ENCODE measurements around the gene EMILIN1.

The EMILIN1 gene

DNA sequence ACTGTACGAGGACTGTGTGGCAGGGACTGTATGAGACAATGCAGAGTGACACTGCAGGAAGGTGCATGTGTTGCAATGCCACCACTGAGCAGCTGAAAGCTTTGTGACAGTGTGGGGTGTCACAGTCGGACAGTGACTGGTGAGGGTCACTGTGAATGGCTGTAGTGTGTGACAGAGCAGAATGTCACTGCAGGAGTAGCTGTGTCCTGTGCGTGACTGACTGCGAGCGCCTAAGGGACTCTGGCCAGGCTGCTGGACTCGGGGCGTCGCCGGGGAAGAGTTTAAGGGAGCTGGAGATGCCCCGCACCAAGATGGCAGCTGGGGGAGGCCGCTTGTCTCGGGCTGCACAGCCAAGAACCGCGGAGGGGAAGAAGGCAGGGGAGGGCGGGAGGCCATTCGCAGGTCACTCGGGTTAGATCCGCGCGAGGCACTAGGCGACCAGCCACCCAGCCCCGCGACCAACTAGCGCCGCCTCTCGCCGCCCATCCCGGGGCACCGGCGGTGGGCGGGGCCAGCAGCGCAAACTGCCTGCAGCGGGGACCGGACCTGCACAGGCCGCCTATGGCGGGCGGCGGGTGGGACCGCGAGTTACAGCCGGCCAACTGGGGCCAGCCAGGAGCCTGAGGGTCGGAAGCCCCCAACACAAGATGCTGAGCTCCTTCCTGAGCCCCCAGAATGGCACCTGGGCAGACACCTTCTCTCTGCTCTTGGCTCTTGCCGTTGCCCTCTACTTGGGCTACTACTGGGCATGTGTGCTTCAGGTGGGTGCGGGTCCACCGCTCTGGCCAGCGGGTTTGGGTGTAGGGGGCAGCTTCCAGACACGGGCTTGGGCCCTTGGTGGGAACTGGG, 45.1 kb downstream of the EMILIN1 start, which contains the start of gene ABHD1:
Gene ABHD1, plus strand, starts transcription at position 514 of the 849 bp plus-strand sequence. Its CDS starts 134 bp downstream, at position 648.
- peak; percentile 34 for DNase-seq (ENCODE audit: low read depth, low spot score)

DNA sequence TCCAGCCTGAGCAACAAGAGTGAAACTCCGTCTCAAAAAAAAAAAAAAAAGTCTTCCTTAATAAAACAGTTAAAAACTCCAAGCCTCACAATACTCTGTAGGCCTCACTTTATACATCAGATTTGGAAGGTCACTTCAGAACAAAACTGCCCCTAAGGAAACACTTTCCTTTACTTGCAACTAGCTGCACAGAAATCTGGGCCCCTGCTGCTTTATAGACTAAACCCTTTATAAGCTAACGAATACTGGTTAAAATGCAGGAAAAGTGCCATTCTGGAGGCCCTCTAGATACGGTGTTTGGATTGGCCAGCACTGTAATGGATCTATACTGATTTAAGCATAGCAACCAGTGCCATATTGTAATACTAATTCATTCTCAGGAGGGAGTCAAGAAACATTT, 46.7 kb downstream of the EMILIN1 start:
- no peak for DNase-seq (ENCODE audit: low read depth, low spot score)

DNA sequence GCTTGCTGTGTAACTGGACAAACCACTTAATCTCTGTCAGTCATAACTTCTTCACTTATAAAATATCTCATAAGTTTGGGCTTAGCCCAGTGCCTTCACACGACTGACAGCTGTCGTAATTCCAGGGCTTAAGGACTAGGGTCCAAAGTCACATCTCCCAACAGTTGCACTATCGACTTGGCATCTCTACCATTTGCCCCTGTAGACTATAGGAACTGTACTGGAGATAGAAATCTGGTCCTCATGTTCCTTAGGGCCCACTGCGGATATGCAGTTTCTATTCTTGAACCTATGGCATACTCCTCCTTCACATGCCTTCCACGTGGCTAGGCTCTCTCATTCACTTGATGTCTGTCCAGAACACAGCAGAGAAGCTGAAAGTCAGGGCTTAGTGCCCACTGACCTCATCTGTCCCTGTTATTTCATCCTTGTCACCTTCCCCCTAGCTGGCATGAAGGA, 47.9 kb downstream of the EMILIN1 start:
- no peak for DNase-seq (ENCODE audit: low read depth, low spot score)

DNA sequence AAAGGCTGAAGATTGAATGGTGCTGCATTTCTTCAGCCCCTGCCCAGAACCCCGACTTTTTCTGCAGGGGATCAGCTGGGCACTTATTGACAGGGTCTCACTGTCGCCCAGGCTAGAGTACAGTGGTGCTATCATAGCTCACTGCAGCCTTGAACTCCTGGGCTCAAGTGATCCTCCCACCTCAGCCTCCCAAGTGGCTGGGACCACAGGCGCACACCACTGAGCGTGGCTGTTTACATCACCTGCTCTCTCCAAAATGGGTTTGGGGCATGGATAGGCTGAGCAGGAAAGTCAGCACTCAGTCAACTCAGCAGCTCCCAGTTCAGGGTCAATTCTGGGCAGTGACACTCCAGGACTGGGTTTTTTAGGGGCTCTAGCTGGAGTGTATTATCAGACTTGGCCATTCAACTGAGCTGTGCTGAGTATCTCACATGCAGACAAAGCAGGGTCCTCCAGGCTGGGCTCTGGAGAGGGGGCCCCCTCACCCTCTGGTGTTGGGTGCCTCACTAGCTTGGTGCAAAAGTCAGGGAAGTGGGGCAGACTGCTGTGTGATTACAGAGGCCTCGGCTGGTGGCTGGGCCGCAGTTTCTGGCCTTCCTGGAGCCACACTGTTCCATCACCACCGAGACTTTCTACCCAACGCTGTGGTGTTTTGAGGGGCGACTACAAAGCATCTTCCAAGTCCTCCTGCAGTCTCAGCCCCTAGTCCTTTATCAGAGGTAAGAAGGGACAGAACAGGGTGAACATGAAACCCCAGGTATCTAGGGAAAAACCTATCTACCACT, 49.7 kb downstream of the EMILIN1 start:
- DNase-seq (ENCODE audit: low read depth, low spot score) = no peak

DNA sequence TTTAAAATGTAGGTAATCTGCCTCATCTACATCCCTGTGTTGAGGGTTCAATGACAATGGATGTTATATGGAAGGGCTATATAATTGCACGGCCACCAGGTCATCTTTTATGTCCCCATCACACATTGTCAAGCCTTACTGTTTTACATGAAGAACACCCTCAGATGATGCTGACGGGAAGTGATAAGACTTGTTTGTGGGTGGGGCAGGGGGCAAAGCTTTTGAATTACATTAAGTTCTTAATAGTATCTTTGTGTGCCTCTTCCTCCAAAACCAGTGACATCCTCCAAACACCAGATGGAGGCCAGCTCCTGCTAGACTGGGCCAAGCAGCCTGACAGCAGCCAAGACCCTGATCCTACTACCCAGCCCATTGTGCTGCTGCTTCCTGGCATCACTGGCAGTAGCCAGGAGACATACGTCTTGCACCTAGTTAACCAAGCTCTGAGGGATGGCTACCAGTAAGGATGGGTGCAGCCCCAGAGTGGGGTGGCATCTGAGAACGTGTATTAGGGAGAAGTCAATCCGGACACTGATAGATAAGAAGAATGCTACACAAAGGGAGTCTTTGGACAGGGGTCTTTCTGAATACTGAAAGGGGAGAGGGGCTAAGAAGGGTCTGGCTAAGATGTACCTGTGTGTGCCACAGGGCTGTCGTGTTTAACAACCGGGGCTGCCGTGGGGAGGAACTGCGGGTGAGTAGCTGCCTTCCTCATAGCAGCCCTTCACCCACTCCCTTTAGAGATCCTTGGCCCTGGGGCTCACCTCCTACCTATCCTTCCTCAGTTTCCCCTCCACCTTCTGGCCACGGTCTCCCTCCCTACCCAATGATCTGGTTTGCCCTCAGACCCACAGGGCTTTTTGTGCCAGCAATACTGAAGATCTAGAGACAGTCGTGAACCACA, 50.5 kb downstream of the EMILIN1 start:
- DNase-seq (ENCODE audit: low read depth, low spot score) = no peak

DNA sequence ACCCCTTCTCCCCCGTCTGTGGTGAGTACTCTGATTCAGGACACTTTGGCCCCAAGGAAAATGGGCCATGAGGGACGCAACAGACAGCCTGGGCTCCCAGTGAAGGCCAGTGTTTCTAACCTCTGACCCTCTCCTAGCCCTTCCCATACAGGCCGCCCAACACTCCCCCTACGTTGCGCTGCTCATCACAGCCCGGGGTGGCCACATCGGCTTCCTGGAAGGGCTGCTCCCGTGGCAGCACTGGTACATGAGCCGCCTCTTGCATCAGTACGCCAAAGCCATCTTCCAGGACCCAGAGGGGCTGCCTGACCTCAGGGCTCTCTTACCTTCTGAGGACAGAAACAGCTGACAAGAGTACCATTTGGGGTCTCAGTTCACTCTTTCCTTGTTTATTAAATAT, 52.0 kb downstream of the EMILIN1 start:
- DNase-seq (ENCODE audit: low read depth, low spot score) = no peak

DNA sequence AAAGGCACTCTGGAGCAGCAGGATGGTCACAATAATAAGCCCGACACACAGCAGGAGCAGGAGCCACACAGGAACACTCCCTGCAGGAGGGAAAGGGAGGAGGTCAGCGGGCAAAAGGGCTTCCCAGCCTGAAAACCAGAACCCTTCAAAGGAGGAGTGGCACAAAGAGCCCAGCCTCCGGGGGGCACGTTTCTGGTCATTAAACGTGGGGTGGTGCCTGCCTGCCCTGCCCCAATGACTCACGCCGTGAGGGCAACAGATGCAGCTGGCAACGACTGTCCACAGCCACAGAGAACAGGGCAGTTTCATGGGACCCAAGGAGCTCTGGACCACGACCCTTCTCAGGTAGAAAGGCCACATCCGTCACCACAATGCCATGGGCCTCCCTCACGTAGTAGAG, 53.0 kb downstream of the EMILIN1 start:
- DNase-seq (ENCODE audit: low read depth, low spot score) = no peak

DNA sequence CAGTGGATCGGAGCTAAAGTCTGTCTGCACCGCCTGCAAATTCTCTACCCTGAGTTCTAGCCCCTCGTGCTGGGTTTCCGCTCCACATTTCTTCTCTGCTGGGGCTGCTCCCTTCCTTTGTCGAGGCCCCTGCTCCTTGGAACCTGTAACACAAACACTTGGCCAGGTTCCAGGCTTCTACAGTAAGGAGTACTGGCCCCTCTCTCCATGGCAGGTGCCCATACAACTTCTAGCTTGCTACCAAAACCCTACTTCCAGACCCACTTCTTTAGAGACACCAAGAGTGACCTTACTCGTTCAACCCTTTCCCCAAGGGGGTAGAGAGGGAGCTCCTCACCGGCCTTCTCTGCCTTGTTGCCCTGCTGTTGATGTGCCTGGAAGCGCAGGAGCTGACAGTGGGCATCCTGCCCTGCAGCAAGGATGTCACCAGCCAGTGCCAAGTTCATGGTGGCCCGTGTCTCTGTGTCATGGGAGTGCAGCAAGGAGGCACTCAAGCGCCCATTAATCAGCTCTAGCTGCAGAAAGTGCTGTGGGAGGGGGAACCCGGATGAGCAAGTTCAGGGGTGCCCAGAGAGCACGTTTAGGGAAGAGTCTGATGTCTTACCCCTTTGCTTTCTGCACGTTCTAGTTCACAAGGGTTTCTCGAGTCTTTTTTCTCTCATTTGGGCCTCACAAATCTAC, 54.9 kb downstream of the EMILIN1 start:
- DNase-seq (ENCODE audit: low read depth, low spot score) = no peak

DNA sequence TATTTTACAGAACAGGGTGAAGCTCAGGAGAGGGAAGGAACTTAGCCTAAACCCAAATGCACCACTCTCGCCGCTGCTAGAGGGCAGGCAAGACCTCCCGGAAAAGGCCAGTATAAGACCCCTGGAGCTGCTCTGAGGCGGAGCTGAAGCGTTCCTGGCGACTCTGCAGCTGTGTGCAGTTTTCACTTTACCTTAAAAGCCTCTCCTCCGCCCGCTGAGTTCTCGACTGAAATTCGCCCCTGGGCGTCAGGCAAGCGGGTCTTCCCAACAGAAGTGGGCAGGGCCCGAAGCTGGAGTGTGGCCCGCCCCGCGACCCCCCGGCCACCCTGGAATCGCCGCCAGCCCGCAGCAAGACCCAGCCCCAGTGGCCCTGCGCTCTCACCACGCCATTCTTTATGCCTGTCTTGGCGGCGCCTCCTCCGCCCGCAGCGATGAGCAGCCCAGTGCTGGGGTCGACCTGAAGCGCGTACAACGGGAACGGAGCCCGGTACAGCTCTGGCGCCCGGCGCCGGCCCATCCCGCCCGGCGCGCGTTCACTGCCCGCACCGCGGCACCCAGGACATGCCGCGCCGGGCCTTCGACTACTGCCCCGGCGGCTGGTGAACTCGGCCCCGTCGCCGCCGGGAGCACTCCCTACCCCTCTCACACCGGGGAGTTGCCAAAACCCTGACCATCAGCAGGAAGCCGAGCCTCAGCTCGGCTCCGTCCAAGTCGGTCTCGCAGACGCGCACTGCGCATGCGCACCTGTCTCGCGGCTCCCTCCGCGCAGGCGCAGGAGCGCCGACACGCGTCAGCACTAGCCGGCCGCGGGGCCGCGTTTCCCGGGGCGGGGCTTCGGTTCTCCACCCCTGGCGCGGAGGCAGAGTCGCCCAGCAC, 55.7 kb downstream of the EMILIN1 start, which contains the start of gene PREB:
Gene PREB, minus strand, starts transcription at position 732 of the 876 bp plus-strand sequence. Its CDS starts 215 bp downstream, at position 517.
- DNase-seq (ENCODE audit: low read depth, low spot score) = peak; percentile 96

DNA sequence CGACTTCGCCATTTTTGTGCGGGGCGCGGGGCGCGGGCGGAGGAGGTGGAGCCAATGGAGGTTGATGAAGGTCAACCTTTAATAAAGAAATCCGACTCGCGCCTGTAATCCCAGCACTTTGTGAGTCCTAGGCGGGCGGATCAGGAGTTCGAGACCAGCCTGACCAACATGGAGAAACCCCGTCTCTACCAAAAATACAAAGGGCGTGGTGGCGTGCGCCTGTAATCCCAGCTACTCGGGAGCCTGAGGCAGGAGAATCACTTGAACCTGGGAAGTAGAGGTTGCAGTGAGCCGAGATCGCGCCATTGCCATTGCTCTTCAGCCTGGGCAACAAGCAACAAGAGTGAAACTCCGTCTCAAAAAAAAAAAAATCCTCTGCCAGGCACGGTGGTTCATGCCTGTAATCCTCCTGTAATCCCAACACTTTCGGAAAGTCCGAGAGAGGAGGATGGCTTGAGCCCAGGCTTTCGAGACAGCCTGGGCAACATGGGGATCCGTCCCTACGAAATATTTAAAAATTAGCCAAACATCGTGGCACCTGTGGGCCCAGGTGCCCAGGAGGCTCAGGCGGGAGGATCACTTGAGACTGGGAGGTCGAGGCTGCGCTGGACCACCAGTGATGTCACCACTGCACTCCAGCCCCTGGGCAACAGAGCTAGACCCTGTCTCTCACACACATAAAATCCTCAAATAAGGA, 56.5 kb downstream of the EMILIN1 start:
- no peak for DNase-seq (ENCODE audit: low read depth, low spot score)

DNA sequence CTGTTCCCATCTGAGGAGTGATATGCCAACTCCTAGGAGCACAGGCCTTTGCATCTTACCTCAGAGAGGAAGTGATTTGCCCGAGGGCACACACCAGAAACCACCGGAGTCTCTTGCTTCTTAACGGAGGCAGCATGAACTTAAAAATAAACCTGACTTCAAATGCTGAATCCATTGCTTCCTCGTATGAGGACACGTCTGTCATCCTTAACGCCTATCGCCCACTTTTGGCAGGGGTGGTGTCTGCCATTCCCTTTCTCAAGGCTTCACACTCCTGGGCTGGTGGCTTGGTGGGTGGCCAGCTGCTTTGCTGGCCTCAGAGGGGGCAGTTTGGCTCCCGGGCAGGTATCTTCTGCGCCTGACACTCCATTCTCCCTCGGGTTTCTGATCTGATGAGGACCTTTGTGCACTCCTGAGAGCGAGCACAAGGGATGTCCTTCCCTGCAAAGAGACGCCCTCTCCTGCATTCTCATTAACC, 57.1 kb downstream of the EMILIN1 start:
- DNase-seq (ENCODE audit: low read depth, low spot score) = no peak
